HG03159 (cell line): ENCODE measurements around the gene TAAR8.
"Not testable (repeated sequence)": the region's sequence is repeated elsewhere in the genome, so short reads cannot be mapped to it uniquely, and the experiment has no call there.

Experiments used
- ATAC-seq: cut with Tn5 transposase; IDR thresholded peaks from one replicate; pipeline ENCODE4 v1.9.1; 2021; ENCODE audit warnings: mild to moderate bottlenecking, moderate library complexity; ENCODE audit not compliant: unreplicated experiment

Gene TAAR8

DNA sequence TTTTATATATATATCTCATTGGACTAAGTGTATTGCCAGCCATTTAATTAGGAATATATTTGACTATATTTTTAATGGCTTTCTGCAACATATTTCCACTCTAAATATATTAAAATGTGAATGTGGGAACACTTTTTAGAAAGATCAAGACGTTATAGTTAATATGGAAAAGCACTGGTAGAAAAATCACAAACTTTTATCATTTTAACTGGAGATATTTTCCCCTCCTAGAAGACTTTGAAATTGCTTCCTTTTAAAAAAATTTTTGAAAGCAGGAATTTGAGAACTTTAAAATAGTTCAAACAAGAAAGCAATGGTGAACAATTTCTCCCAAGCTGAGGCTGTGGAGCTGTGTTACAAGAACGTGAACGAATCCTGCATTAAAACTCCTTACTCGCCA lies 14.5 kb upstream of the TAAR8 start, which contains the start of gene TAAR9:
Gene TAAR9 (plus strand): TSS at position 301 of the 400 bp plus-strand sequence. CDS start 13 bp downstream, at position 314.
- ATAC-seq, result no peak

DNA sequence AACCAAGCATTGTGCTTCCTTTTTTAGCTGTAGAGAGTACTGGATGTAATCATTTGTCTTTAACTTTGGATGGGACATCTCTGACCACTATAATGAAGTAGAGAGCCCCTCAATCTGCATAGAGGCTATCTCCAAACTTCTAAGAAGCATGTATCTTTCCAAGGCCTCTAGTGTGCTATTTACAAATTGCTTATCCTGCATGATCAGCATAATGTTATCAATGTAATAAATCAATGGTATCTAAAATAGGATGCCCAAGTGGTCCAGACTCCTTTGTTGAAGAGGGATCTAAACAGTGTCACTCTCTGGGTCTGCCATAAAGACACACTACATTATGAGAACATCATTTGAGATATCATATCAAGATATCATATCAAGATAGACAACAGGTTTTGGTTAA lies 7.6 kb upstream of the TAAR8 start:
- ATAC-seq, result no peak

GRCh38 chr6:132548746-132549463 lies 3.6 kb upstream of the TAAR8 start:
- ATAC-seq, result no peak

DNA sequence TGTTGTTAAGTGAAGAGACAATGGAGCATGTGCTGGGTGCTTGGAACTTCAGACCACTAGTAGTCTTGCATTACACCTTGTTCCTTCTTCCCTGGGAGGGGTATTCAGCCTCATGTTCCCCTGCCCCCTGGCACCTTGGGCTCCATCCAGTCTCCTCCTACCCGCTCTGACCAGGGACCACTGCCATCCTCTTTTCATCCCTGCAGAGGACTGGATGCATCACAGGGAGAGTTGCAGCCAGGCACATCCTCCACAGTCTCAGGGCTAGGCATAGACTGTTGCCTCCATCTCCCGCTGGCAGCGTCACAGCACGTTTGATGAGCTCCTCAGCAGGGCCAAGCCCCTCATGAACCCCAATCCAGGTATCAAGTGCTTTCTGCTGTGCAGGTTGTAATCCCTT lies 1.3 kb upstream of the TAAR8 start:
- ATAC-seq, result no peak

DNA sequence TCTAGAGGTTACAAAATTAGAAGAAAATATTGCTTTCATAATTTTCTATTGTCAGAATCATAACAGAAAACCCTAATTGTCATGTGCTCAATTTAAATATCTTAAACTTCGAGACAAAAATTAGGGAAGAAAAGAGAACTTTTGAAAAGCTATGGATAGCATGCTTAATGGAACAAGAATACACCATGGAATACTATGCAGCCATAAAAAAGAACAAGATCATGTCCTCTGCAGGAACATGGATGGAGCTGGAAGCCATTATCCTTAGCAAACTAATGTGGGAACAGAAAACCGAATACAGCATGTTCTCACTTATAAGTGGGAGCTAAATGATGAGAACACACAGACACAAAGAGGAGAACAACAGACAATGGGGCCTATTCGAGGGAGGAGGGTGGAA lies 7.6 kb downstream of the TAAR8 start:
- ATAC-seq, result not testable (repeated sequence)

GRCh38 chr6:132566404-132566803 lies 13.9 kb downstream of the TAAR8 start:
- no peak for ATAC-seq

- ATAC-seq, result no peak
Observed at GRCh38 chr6:132567566-132567965, 15.1 kb downstream of the TAAR8 start.

DNA sequence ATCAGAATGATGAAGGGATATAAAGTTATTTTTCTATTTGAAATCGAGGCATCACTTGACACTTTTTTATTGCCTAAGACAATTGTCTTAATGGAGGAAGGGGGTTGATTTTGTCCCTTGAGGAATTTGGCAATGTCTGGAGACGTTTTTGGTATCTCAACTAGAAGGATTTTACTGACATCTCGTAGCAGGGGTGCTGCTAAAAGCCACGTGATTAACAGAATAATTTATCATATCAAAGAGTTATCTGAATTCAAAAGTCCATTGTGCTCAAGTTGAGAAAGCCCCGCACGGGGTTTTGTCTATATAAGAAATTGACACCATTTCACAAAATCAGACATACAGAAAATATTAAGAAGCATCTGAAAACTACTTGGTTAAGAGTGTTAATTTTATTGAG lies 16.1 kb downstream of the TAAR8 start:
- ATAC-seq, result no peak

DNA sequence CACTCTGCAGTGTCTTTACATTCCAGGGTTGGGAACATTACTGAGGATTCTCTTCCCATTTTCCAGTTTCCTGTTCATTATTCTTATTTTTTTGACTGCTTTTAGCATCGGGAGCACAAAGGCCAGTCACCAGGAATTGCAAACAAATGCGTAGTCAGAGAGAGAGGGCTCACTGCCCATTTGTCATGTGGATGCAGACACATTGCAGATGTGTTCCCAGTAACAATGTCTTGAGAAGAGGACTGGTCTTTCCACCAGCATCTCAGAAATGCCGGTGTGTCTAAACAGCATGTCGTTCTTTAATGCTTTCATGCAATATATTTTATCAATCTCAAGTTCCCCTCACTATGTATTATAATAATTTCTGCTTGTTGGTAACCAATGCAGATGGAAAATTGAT lies 16.7 kb downstream of the TAAR8 start:
- no peak for ATAC-seq

DNA sequence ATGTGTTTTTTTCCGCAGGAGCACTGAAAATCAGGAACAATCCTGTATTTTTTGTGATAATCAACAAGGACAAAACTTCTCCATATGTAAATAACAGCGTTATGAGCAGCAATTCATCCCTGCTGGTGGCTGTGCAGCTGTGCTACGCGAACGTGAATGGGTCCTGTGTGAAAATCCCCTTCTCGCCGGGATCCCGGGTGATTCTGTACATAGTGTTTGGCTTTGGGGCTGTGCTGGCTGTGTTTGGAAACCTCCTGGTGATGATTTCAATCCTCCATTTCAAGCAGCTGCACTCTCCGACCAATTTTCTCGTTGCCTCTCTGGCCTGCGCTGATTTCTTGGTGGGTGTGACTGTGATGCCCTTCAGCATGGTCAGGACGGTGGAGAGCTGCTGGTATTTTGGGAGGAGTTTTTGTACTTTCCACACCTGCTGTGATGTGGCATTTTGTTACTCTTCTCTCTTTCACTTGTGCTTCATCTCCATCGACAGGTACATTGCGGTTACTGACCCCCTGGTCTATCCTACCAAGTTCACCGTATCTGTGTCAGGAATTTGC lies 17.8 kb downstream of the TAAR8 start, which contains the start of gene TAAR6:
Gene TAAR6 (plus strand): TSS at position 102 of the 557 bp plus-strand sequence. CDS start 0 bp downstream, at position 102.
- no peak for ATAC-seq

- ATAC-seq, result no peak
Observed at GRCh38 chr6:132571774-132572173, 19.3 kb downstream of the TAAR8 start.

- no peak for ATAC-seq
Observed at GRCh38 chr6:132584698-132585097, 32.2 kb downstream of the TAAR8 start.

- no peak for ATAC-seq
Observed at GRCh38 chr6:132587424-132587823, 35.0 kb downstream of the TAAR8 start.

DNA sequence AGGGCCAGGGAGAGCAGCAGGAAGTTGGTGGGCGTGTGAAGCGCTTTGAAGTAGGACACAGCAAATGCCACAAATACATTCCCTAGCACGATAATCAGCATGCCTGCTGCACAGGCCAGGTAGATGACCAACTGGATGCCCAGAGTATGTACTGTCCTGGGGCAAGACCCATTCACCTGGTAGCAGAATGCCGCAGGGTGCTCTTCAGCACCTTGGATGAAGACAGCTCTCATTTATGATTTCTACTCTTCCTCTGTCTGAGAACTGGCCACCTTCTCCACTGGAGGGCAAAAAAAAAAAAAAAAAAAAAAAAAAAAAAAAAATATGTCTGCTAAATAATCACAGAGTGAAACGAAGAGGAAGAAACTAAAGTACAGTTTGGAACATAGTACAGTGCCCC lies 37.0 kb downstream of the TAAR8 start, which contains the start of gene TAAR5:
Gene TAAR5 (minus strand): TSS at position 288 of the 400 bp plus-strand sequence. CDS start 55 bp downstream, at position 233.
- ATAC-seq, result no peak

DNA sequence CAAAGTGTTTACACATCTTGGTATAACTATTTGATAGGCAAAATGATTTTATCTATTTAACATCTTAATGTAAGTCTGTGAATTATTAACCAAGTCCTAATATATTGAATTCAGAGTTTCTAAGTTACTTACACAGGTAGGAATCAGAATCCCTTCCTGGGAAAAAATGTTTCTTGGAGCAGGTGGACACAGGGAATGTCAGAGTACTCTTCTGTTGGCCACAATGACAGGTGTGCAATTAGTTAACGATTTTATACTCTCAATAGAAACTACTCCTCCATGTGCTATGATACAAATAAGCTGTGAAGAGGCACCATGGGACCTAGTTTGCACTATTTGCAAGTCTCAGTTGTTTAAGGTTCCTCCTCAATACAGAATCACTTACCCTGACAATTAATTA lies 37.9 kb downstream of the TAAR8 start:
- ATAC-seq, result no peak

DNA sequence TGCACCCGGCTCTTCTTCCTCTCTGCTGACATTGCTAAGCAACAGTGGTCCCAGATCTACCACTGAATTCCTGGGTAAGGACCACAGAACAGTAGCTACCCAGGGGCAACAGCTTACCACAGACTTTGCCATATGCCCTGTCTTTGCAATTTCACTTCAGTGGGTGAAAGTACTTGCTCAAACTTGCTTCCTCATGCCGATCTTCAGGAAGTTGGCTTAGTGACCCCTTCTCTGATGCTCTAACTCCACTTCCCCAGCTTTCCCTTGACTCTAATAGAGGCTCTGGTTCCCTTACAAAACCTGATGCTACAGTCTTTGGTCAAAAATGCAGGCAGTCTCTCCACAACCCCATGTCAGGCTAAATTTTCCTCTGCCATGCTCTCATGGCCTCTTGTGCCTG lies 40.4 kb downstream of the TAAR8 start:
- no peak for ATAC-seq

DNA sequence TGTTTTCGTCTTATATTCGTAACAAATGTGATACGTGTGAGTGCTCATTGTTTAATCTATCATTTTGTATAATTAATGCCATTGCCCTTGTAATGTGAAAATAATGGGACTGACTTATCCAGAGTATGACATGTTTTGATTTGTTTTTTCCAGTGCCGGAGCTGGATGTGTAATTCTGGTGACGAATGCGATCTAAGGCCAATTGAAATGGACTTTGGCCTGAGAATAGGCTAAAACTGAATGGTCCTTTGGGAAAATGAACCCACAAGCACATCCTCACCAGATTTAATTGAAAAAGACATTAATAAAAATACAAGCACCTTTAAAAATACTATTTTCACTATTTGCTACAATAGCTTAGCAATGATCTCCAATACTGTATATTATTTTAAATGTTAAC lies 43.7 kb downstream of the TAAR8 start:
- ATAC-seq, result no peak

DNA sequence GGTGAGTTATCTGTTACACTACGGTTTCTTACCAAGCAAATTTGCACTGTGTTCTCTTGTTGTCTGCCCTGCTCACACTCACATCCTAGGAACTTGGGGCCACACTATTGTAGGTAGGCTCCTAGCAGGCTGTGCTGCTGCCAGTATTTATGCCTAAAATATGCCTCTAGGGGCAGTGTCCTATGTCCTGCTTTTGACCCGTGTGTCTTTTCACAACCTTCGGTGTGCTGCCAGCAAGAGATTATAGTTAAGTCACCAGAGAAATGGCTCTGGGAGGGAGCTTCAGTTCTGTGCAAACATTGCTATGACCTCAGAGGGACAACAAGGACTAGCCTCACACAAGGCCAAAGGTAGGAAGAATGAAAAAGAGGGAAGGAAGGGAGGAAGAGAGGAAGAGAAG lies 46.0 kb downstream of the TAAR8 start:
- ATAC-seq, result peak; percentile 88

DNA sequence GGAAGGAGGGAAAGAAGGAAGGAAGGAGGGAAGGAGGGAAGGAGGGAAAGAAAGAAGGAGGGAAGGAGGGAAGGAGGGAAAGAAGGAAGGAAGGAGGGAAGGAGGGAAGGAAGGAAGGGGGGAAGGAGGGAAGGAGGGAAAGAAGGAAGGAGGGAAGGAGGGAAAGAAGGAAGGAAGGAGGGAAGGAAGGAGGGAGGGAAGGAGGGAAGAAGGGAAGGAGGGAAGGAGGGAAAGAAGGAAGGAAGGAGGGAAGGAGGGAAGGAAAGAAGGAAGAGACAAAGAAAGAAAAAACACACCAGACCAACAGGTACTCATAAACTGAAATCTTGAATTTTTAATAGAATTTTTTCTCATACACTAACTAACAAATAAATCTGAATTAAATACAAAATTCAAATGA lies 48.4 kb downstream of the TAAR8 start:
- ATAC-seq, result not testable (repeated sequence)
